ENCODE results near the gene GPR78.
A peak's percentile ranks its signal among the peaks of the same experiment; 100 is the strongest.

Gene GPR78

DNA sequence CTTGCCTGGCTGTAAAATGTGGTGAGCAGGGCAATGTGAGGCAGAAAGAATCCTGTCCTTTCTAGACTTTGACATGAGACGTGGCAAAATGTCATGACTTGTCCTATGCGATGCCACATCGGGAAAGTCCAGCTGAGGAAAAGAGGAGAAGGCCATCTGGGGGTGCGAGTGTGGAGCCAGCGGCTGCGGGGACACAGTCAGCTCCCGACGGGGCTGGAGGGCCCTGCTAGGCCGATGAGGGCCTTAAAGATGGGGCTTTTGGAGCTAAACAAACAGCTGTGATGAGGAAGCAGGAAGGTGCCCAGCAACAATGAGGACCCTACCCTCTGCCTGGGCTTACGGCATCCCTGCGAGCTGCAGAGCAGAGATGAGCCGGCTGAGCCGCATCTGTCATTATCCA, 20.1 kb downstream of the GPR78 start:
- Histone ChIP-seq H3K4me3 (ENCODE audit: low read length) (no peak overlapping the region), H3F3A (ENCODE audit: insufficient read depth, low read length) (no peaks in the 10 kb centered on the region), H3K27ac (ENCODE audit: low read length) (no peak overlapping the region), H3K36me3 (replicated peaks; ENCODE audit: insufficient read depth, low read length) (no peaks in the 10 kb centered on the region), H3K9ac (ENCODE audit: low read length) (no peak overlapping the region), H2AFZ (ENCODE audit: low read length) (no peak overlapping the region), H3K9me3 (replicated peaks; ENCODE audit: insufficient read depth, low read length) (no peaks in the 10 kb centered on the region), H3K4me2 (ENCODE audit: low read depth, low read length) (no peak overlapping the region), H3K9me2 (replicated peaks; ENCODE audit: insufficient read depth, low read length) (no peaks in the 10 kb centered on the region), H4K20me1 (ENCODE audit: insufficient read depth, low read length) (no peaks in the 10 kb centered on the region), H3K27me3 (replicated peaks; ENCODE audit: insufficient read depth, low read length) (peaks cover 96% of the 10 kb centered on the region), H3K4me1 (ENCODE audit: low read length) (no peaks in the 10 kb centered on the region), H3K79me2 (ENCODE audit: low read length) (no peaks in the 10 kb centered on the region)
- TF ChIP-seq EZH2 (optimal IDR thresholded peaks at IDR 0.05; ENCODE audit: low read depth, low read length) (no peak), EZH2phosphoT487 (IDR thresholded peaks at IDR 0.05; ENCODE audit: low read length) (no peak)
- TF ChIP-seq, protein P1, sequence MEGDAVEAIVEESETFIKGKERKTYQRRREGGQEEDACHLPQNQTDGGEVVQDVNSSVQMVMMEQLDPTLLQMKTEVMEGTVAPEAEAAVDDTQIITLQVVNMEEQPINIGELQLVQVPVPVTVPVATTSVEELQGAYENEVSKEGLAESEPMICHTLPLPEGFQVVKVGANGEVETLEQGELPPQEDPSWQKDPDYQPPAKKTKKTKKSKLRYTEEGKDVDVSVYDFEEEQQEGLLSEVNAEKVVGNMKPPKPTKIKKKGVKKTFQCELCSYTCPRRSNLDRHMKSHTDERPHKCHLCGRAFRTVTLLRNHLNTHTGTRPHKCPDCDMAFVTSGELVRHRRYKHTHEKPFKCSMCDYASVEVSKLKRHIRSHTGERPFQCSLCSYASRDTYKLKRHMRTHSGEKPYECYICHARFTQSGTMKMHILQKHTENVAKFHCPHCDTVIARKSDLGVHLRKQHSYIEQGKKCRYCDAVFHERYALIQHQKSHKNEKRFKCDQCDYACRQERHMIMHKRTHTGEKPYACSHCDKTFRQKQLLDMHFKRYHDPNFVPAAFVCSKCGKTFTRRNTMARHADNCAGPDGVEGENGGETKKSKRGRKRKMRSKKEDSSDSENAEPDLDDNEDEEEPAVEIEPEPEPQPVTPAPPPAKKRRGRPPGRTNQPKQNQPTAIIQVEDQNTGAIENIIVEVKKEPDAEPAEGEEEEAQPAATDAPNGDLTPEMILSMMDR (IDR thresholded peaks at IDR 0.05; ENCODE audit: low read length), result no peak
- DNase-seq, result no peak

DNA sequence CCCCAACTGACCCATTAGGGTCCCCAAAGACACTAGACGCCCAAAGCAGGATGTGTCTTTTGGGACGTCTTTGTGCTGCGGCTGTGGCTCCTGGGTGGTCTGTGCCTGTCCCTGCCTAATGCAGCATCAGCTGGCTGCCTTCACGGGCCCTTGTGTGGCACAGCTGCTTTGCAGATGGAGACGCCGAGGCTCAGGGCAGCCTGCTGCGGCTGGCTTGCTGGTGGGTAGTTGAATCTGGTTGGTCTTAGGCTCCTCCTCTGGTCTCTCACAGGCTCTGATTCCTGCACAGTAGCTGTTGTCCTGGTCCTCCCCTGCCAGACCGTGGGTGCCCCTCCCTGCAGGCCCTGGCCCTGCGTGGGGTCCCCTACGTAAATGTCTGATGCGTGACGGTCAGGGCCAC, 20.5 kb downstream of the GPR78 start:
- TF ChIP-seq EZH2 (optimal IDR thresholded peaks at IDR 0.05; ENCODE audit: low read depth, low read length) (peak; percentile 15), EZH2phosphoT487 (IDR thresholded peaks at IDR 0.05; ENCODE audit: low read length) (no peak)
- TF ChIP-seq, protein P1 (IDR thresholded peaks at IDR 0.05; ENCODE audit: low read length), result no peak
- Histone ChIP-seq H3K27ac (ENCODE audit: low read length) (no peak overlapping the region), H3K9ac (ENCODE audit: low read length) (no peak overlapping the region), H3K4me1 (ENCODE audit: low read length) (no peaks in the 10 kb centered on the region), H3K27me3 (replicated peaks; ENCODE audit: insufficient read depth, low read length) (peaks cover 96% of the 10 kb centered on the region), H3K9me3 (replicated peaks; ENCODE audit: insufficient read depth, low read length) (no peaks in the 10 kb centered on the region), H3K4me2 (ENCODE audit: low read depth, low read length) (no peak overlapping the region), H3F3A (ENCODE audit: insufficient read depth, low read length) (no peaks in the 10 kb centered on the region), H3K79me2 (ENCODE audit: low read length) (no peaks in the 10 kb centered on the region), H4K20me1 (ENCODE audit: insufficient read depth, low read length) (no peaks in the 10 kb centered on the region), H2AFZ (ENCODE audit: low read length) (no peak overlapping the region), H3K36me3 (replicated peaks; ENCODE audit: insufficient read depth, low read length) (no peaks in the 10 kb centered on the region), H3K4me3 (ENCODE audit: low read length) (no peak overlapping the region), H3K9me2 (replicated peaks; ENCODE audit: insufficient read depth, low read length) (no peaks in the 10 kb centered on the region)
- no peak for DNase-seq

DNA sequence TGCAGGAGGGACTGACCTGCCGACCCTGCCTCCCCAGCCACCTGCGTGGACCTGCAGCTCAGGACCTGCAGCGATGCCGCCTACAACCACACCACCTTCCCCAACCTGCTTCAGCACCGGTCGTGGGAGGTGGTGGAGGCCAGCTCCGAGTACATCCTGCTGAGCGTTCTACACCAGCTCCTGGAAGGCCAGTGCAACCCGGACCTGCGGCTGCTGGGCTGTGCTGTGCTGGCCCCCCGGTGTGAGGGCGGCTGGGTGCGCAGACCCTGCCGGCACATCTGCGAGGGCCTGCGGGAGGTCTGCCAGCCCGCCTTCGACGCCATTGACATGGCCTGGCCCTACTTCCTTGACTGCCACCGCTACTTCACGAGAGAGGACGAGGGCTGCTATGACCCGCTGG, 20.9 kb downstream of the GPR78 start:
- Histone ChIP-seq H3K9me2 (replicated peaks; ENCODE audit: insufficient read depth, low read length) (no peaks in the 10 kb centered on the region), H3K27ac (ENCODE audit: low read length) (no peak overlapping the region), H3K27me3 (replicated peaks; ENCODE audit: insufficient read depth, low read length) (peaks cover 98% of the 10 kb centered on the region), H3K36me3 (replicated peaks; ENCODE audit: insufficient read depth, low read length) (no peaks in the 10 kb centered on the region), H3K4me2 (ENCODE audit: low read depth, low read length) (no peak overlapping the region), H3K4me3 (ENCODE audit: low read length) (no peak overlapping the region), H3K79me2 (ENCODE audit: low read length) (no peaks in the 10 kb centered on the region), H2AFZ (ENCODE audit: low read length) (no peak overlapping the region), H4K20me1 (ENCODE audit: insufficient read depth, low read length) (no peaks in the 10 kb centered on the region), H3K9ac (ENCODE audit: low read length) (no peak overlapping the region), H3F3A (ENCODE audit: insufficient read depth, low read length) (no peaks in the 10 kb centered on the region), H3K9me3 (replicated peaks; ENCODE audit: insufficient read depth, low read length) (no peaks in the 10 kb centered on the region), H3K4me1 (ENCODE audit: low read length) (no peaks in the 10 kb centered on the region)
- DNase-seq, result no peak
- TF ChIP-seq EZH2phosphoT487 (IDR thresholded peaks at IDR 0.05; ENCODE audit: low read length) (no peak), EZH2 (optimal IDR thresholded peaks at IDR 0.05; ENCODE audit: low read depth, low read length) (peak; percentile 10)

DNA sequence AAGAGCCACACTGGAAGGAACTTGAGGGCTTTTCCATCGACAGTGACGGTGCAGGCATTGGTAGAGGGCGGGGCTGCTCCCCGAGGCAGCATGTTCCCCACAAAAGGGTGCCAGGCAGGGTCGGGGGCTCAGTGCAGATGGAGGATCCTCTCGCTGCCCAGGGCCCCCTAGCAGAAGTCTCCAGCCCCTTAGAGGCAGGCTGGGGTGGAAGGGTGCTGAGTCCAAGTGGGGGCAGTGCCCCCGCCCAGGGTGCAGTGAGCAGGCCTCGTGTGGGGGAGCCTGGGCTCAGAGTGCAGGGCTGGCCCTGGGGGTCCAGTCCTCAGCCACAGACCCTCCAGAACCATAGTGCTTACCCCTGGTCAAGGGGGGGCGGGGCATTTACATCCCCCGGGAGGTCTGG, 21.4 kb downstream of the GPR78 start:
- no peaks in the 10 kb centered on the region for H3F3A ChIP-seq (ENCODE audit: insufficient read depth, low read length)
- H3K9ac ChIP-seq (ENCODE audit: low read length), result no peak overlapping the region
- H3K36me3 ChIP-seq (replicated peaks; ENCODE audit: insufficient read depth, low read length), result no peaks in the 10 kb centered on the region
- H4K20me1 ChIP-seq (ENCODE audit: insufficient read depth, low read length), result no peaks in the 10 kb centered on the region
- no peak overlapping the region for H3K4me2 ChIP-seq (ENCODE audit: low read depth, low read length)
- H3K4me1 ChIP-seq (ENCODE audit: low read length), result no peaks in the 10 kb centered on the region
- no peak overlapping the region for H2AFZ ChIP-seq (ENCODE audit: low read length)
- DNase-seq, result no peak
- no peaks in the 10 kb centered on the region for H3K9me3 ChIP-seq (replicated peaks; ENCODE audit: insufficient read depth, low read length)
- no peak for TF ChIP-seq EZH2 (optimal IDR thresholded peaks at IDR 0.05; ENCODE audit: low read depth, low read length)
- H3K4me3 ChIP-seq (ENCODE audit: low read length), result no peak overlapping the region
- no peaks in the 10 kb centered on the region for H3K79me2 ChIP-seq (ENCODE audit: low read length)
- peaks cover 99% of the 10 kb centered on the region for H3K27me3 ChIP-seq (replicated peaks; ENCODE audit: insufficient read depth, low read length)
- H3K27ac ChIP-seq (ENCODE audit: low read length), result no peak overlapping the region
- no peaks in the 10 kb centered on the region for H3K9me2 ChIP-seq (replicated peaks; ENCODE audit: insufficient read depth, low read length)

Measured in MM.1S (cell line).